ENCODE measurements around the gene BCL6B. TPM values are rescaled to one million over a fixed set of nuclear protein-coding genes. Genes with fewer than 3 reads are reported as not detected.

The BCL6B gene
- total and polyA plus RNA-seq, 2 experiments from 2014 or later, result 0.53 to 1.1 TPM

DNA sequence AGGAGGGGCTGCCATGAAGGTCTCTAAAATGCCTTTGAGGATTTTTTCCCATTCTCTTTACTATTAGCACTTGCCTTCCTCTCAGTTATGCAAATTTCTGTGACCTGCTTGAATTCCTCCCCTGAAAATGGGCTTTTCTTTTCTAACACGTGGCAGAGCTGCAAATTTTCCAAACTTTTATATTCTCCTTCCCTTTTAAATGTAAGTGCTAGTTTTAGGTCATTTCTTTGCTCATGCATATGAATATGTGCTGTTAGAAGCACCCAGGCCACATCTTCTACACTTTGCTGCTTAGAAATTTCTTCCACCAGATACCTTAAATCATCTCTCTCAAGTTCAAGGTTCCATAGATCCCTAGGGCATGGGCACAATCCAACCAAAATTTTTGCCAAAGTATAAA, 45.4 kb downstream of the BCL6B start:
- Histone ChIP-seq H3K36me3 (replicated peaks; ENCODE audit: insufficient read depth, low read depth) (no peaks in the 10 kb centered on the region), H3K27me3 (no peaks in the 10 kb centered on the region), H3K9me3 (ENCODE audit: low read depth) (no peaks in the 10 kb centered on the region), H3K79me2 (no peaks in the 10 kb centered on the region), H3K9me2 (replicated peaks; ENCODE audit: insufficient read depth) (no peaks in the 10 kb centered on the region), H3K4me2 (no peak overlapping the region), H3K27ac (no peak overlapping the region), H2AFZ (no peak overlapping the region), H4K20me1 (ENCODE audit: insufficient read depth, poor library complexity, severe bottlenecking) (no peaks in the 10 kb centered on the region), H3K4me1 (ENCODE audit: insufficient read depth) (no peaks in the 10 kb centered on the region), H3K4me3 (no peak overlapping the region)
- 32% methylated on average over 1 of the region's 1 CpG for WGBS (ENCODE audit: low lambda C conversion rate, missing lambda C conversion rate)
- TF ChIP-seq, protein P1, sequence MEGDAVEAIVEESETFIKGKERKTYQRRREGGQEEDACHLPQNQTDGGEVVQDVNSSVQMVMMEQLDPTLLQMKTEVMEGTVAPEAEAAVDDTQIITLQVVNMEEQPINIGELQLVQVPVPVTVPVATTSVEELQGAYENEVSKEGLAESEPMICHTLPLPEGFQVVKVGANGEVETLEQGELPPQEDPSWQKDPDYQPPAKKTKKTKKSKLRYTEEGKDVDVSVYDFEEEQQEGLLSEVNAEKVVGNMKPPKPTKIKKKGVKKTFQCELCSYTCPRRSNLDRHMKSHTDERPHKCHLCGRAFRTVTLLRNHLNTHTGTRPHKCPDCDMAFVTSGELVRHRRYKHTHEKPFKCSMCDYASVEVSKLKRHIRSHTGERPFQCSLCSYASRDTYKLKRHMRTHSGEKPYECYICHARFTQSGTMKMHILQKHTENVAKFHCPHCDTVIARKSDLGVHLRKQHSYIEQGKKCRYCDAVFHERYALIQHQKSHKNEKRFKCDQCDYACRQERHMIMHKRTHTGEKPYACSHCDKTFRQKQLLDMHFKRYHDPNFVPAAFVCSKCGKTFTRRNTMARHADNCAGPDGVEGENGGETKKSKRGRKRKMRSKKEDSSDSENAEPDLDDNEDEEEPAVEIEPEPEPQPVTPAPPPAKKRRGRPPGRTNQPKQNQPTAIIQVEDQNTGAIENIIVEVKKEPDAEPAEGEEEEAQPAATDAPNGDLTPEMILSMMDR (IDR thresholded peaks at IDR 0.05; ENCODE audit: poor library complexity), result no peak
- TF ChIP-seq EZH2 (IDR thresholded peaks at IDR 0.05; ENCODE audit: borderline replicate concordance), result no peak
- no peak for TF ChIP-seq EZH2phosphoT487 (IDR thresholded peaks at IDR 0.05; ENCODE audit: low read depth, severe bottlenecking, unreplicated experiment)
- no peak for DNase-seq (ENCODE audit: low spot score)

DNA sequence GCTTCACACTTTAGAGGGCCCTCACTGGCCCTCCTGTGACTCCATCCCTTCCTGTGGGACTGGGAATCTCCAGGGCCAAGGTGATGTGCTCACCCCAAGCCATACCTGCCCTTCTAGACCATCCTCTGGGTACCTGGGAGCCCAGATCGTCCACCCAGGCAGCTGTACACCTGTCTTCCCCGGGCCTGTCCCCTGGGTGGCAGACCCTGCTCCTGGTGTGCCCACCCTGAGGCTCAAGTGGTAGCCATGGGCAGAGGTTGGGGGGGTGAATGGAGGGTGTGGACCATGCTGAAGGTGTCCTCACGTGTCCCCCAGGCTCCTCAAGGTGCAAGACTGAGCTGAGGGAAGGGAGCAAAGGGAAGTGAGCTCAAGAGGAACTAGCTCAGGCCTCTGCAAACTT, 47.9 kb downstream of the BCL6B start:
- no peak for TF ChIP-seq EZH2 (IDR thresholded peaks at IDR 0.05; ENCODE audit: borderline replicate concordance)
- TF ChIP-seq EZH2phosphoT487 (IDR thresholded peaks at IDR 0.05; ENCODE audit: low read depth, severe bottlenecking, unreplicated experiment), result no peak
- TF ChIP-seq, protein P1 (IDR thresholded peaks at IDR 0.05; ENCODE audit: poor library complexity), result no peak
- Histone ChIP-seq H3K4me2 (no peak overlapping the region), H3K4me3 (no peak overlapping the region), H4K20me1 (ENCODE audit: insufficient read depth, poor library complexity, severe bottlenecking) (no peaks in the 10 kb centered on the region), H3K9me2 (replicated peaks; ENCODE audit: insufficient read depth) (no peaks in the 10 kb centered on the region), H3K4me1 (ENCODE audit: insufficient read depth) (no peaks in the 10 kb centered on the region), H2AFZ (no peak overlapping the region), H3K27ac (no peak overlapping the region), H3K9me3 (ENCODE audit: low read depth) (no peaks in the 10 kb centered on the region), H3K27me3 (no peaks in the 10 kb centered on the region), H3K36me3 (replicated peaks; ENCODE audit: insufficient read depth, low read depth) (no peaks in the 10 kb centered on the region), H3K79me2 (no peaks in the 10 kb centered on the region)
- 86% methylated on average over 3 of the region's 3 CpGs for WGBS (ENCODE audit: low lambda C conversion rate, missing lambda C conversion rate)
- no peak for DNase-seq (ENCODE audit: low spot score)

DNA sequence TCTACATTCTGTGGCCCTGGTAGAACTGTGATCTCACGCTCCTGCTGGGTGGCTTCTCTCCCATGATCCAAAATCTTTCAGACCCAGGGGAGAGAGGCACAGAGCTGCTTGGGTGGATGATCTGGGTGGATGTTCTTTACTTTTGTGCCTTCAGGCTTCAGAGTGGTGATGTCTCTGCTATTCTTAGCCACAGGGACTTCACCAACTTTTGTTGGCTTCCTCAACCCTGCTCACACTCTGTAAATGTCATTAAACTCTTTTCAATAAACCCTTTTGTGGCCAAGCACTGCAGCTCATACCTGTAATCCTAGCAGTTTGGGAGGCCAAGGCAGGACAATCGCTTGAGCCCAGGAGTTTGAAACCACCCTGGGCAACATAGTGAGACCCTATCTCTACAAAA, 49.6 kb downstream of the BCL6B start:
- Histone ChIP-seq H3K79me2 (no peaks in the 10 kb centered on the region), H3K36me3 (replicated peaks; ENCODE audit: insufficient read depth, low read depth) (no peaks in the 10 kb centered on the region), H3K4me1 (ENCODE audit: insufficient read depth) (no peaks in the 10 kb centered on the region), H2AFZ (no peak overlapping the region), H3K27me3 (no peaks in the 10 kb centered on the region), H3K27ac (no peak overlapping the region), H3K9me3 (ENCODE audit: low read depth) (no peaks in the 10 kb centered on the region), H3K9me2 (replicated peaks; ENCODE audit: insufficient read depth) (no peaks in the 10 kb centered on the region), H4K20me1 (ENCODE audit: insufficient read depth, poor library complexity, severe bottlenecking) (no peaks in the 10 kb centered on the region), H3K4me3 (no peak overlapping the region), H3K4me2 (no peak overlapping the region)
- WGBS (ENCODE audit: low lambda C conversion rate, missing lambda C conversion rate), result 85% methylated on average over 2 of the region's 2 CpGs
- TF ChIP-seq, protein P1 (IDR thresholded peaks at IDR 0.05; ENCODE audit: poor library complexity), result no peak
- TF ChIP-seq EZH2 (IDR thresholded peaks at IDR 0.05; ENCODE audit: borderline replicate concordance), result no peak
- no peak for TF ChIP-seq EZH2phosphoT487 (IDR thresholded peaks at IDR 0.05; ENCODE audit: low read depth, severe bottlenecking, unreplicated experiment)
- DNase-seq (ENCODE audit: low spot score), result no peak

DNA sequence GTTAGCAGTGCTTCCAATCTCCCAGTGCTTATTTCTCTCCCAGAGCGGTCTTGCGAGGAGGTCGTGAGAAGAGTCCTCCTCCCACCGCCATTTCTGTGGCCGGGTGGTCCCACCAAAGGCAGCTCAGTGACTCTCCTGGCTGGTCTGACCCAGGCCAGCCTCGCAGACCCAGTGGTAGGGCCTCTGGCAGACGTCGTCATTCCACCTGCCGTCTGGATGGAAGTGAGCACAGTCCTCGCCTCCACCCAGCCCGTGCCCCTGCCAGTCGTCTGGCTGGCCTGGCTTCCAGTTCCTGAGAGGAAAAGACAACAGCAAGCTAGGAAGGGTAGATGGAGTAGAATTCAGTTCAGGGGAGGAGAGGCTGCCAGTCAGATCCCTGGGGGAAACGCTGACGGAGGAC, 52.1 kb downstream of the BCL6B start:
- no peaks in the 10 kb centered on the region for H3K4me1 ChIP-seq (ENCODE audit: insufficient read depth)
- H3K79me2 ChIP-seq, result no peaks in the 10 kb centered on the region
- H4K20me1 ChIP-seq (ENCODE audit: insufficient read depth, poor library complexity, severe bottlenecking), result no peaks in the 10 kb centered on the region
- no peaks in the 10 kb centered on the region for H3K36me3 ChIP-seq (replicated peaks; ENCODE audit: insufficient read depth, low read depth)
- H3K9me2 ChIP-seq (replicated peaks; ENCODE audit: insufficient read depth), result no peaks in the 10 kb centered on the region
- H3K27ac ChIP-seq, result no peak overlapping the region
- no peak overlapping the region for H3K4me3 ChIP-seq
- WGBS (ENCODE audit: low lambda C conversion rate, missing lambda C conversion rate), result 87% methylated on average over 14 of the region's 14 CpGs
- H2AFZ ChIP-seq, result no peak overlapping the region
- DNase-seq (ENCODE audit: low spot score), result no peak
- no peak overlapping the region for H3K4me2 ChIP-seq
- TF ChIP-seq EZH2phosphoT487 (IDR thresholded peaks at IDR 0.05; ENCODE audit: low read depth, severe bottlenecking, unreplicated experiment) (no peak), EZH2 (IDR thresholded peaks at IDR 0.05; ENCODE audit: borderline replicate concordance) (no peak)
- H3K9me3 ChIP-seq (ENCODE audit: low read depth), result no peaks in the 10 kb centered on the region
- H3K27me3 ChIP-seq, result no peaks in the 10 kb centered on the region

Data from hepatocyte (in vitro differentiated cells).